Suppressor macrophage treated with lipopolysaccharide for 4 hours (primary cell): Measurements from ENCODE around the gene RASGEF1C.
A peak's percentile ranks its signal among the peaks of the same experiment; 100 is the strongest.

ENCODE experiments used
- DNase-seq: peaks from one replicate; pipeline ENCODE4 v3.0.0-alpha.2; 2020

The RASGEF1C gene

DNA sequence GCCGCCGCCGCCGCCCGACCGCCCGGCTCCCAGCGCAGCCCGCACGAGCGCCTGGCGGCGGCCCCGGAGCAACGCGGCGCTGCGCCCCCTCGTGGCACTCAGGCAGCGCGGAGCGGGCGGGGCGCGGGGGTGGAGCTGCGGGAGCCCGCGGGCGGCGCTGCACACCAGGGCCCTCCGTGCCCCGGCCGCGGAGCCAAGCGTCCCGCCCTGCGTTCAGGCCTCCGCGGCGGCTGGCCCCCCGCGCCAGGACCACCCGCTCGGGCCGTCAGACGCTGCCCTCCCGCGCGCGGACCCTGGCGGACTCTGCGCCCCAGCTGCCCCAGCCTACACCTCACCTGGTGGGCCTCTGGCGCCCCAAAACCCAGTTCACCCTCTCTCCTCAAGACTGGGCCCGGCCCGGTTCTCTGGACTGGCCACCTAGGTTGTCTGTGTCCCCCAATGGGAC lies at the start of gene RASGEF1C:
RASGEF1C (minus strand) TSS at position 75 of the 445 bp plus-strand sequence. CDS start 71,159 bp downstream, outside the sequence.
- DNase-seq: peak; percentile 89

DNA sequence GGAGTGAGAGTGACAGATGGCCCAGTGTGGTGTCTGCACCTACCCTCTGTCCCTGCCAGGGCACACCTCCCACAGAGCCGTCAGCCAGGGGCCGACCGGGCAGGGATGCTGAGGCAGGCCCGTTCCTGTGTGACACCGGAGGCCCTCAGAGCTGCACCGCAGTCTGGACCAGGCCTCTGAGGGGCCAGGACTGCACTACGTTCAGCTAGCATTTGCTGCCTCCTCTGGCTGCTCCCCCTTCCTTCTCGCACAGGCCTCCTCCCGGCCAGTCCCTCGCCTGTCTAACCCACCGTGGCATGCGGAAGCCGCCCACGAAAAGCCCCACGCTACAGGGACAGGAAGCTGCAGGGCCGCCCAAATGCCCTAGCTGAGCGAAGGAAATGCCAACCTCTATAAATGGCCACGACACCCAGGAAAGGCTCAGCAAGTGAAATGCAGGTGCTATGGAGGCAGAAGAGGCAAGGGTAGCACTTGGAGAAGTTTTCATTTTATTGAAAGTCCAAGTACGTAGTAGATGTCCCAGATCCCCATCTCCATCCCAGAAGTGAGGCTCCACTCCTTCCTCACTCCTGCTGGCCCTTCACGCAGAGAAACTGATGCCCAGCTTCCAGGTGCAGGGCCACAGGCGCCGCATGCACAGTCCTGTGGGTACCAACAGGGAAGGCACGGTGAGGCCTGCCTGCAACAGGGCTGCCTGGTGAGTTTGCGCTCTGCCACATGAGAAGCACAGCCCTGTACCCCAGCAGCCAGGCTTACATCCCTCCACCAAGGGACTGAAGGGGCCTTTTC lies 44.2 kb upstream of the RASGEF1C start:
- DNase-seq: no peak

DNA sequence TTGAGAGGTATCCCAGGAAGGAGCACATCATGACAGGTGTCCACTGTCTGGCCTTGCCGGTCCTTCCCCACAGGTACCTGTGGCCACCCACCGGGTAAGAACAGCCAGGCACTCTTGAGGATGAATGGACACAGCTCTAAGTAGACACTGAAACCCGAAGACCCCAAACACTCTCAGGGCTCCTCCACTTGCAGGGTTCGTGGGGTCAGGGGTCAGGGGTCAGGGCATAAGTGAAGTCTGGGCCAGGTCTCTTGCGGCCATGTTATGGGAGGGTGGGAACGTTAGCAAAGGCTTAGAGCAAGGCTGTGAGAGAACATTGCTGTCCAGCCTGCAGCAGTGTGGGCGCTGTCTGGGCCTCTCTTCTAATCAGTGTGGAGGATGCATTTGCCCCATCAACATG lies 42.9 kb upstream of the RASGEF1C start:
- DNase-seq: no peak

GRCh38 chr5:180251141-180251540 lies 42.1 kb upstream of the RASGEF1C start:
- DNase-seq: no peak

- no peak for DNase-seq
Observed at GRCh38 chr5:180250329-180250728, 41.3 kb upstream of the RASGEF1C start.

DNA sequence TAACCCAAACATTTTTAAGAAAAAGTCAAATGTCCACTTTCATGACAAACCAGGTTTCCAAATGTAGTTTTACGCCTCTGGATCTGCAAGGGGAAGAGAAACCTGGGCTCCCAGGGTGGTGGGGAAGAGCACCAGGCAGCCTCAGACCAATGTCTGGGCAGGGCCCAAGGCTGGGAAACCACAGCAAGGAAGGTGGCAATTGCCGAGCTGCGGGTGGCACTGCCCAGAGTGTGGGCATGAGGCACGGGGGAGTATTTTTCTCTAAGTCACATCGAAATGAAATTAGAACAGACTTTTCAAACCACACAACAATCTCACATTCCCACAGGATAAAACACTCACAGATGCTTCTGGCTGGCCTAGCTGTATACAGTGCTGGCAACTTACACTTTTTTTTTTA lies 32.6 kb upstream of the RASGEF1C start:
- DNase-seq: no peak

DNA sequence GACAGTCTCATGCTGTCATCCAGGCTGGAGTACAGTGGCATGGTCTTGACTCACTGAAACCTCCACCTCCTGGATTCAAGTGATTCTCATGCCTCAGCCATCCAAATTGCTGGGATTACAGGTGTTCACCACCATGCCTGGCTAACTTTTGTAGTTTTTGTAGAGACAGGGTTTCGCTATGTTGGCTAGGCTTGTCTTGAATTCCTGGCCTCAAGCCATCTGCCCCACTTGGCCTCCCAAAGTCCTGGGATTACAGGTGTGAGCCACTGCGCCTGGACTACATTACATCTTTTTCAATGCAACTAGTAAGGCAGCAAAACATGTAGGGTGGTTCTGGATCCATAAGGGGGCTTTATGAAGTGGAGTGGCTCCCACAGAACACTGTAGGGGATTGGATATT lies 29.6 kb upstream of the RASGEF1C start:
- DNase-seq: no peak

- no peak for DNase-seq
Observed at GRCh38 chr5:180235846-180236245, 26.8 kb upstream of the RASGEF1C start.

DNA sequence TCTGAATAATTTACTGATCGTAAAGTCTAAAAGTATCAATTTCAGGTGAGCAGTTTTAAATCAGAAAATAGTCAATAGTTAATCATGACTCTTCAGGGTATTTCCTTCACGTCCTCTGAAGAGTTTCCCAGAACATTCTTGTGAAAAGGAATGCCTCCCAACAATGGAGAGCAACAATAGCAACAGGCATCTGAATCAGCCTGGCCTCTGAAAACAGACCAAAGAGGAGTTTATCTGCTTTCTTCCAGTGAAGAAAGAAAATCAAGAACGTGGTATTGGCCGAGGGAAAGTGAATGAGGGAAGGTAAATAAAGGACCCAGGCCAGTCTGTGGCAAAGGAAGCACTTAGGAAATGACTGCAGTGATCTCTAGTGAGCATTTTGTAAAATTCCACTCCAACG lies 26.1 kb upstream of the RASGEF1C start:
- no peak for DNase-seq

GRCh38 chr5:180234271-180234670 lies 25.3 kb upstream of the RASGEF1C start:
- no peak for DNase-seq

GRCh38 chr5:180233729-180234128 lies 24.7 kb upstream of the RASGEF1C start:
- DNase-seq: no peak

DNA sequence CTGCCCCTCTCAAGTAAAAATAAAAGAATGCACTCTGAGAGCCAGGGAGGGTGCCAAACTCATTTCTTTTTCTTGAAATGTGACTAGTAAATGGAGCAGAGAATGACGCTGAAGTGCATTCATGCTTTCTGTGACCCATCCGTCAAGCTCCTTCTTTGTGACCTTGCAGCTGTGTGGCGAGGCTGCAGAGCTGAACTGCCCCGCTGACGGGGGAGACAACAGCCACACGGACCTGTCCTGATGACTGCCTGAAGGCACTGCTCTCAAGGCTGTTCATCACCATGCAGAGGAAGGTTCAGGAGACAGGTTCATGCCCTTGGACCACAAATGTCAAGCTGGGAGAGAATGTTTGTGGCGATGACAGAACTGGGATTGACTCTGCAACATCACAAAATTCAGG lies 21.0 kb upstream of the RASGEF1C start:
- no peak for DNase-seq

GRCh38 chr5:180222056-180222455 lies 13.0 kb upstream of the RASGEF1C start:
- no peak for DNase-seq

DNA sequence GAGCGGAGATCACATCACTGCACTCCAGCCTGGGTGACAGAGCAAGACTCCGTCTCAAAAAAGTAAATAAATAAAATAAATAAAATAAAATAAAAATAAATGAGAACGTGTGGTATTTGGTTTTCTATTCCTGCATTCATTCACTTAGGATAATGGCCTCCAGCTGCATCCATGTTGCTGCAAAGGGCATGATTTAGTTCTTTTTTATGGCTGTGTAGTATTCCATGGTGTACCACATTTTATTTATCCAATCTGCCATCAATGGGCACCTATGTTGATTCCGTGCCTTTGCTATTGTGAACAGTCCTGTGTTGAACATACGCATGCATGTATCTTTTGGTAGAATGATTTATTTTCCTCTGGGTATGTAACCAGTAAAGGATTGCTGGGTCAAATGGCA lies 8.8 kb upstream of the RASGEF1C start:
- no peak for DNase-seq

DNA sequence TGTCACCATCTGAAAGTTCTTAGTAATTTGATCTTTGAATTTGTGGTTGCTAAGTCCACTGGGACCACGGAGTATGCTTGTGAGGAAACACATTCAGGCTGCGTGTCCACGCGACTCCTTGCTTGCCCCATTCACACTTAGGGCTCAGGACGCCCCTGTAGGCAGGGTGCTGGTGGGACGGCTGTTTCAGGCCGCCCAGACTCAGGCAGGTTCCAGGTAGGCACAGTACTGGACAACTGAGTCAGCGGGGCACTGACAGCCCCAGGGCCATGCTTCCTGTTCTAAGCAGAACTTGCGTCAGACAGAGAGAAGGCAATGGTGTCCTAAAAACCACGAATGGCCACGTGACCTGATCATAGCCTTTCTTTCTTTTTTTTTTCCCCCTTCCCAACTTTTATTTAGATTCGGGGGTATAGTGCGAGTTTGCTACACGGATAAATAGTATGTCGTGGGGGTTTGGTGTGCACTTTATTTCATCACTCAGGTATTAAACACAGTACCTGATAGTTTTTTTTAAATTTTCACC lies 7.7 kb upstream of the RASGEF1C start:
- no peak for DNase-seq

DNA sequence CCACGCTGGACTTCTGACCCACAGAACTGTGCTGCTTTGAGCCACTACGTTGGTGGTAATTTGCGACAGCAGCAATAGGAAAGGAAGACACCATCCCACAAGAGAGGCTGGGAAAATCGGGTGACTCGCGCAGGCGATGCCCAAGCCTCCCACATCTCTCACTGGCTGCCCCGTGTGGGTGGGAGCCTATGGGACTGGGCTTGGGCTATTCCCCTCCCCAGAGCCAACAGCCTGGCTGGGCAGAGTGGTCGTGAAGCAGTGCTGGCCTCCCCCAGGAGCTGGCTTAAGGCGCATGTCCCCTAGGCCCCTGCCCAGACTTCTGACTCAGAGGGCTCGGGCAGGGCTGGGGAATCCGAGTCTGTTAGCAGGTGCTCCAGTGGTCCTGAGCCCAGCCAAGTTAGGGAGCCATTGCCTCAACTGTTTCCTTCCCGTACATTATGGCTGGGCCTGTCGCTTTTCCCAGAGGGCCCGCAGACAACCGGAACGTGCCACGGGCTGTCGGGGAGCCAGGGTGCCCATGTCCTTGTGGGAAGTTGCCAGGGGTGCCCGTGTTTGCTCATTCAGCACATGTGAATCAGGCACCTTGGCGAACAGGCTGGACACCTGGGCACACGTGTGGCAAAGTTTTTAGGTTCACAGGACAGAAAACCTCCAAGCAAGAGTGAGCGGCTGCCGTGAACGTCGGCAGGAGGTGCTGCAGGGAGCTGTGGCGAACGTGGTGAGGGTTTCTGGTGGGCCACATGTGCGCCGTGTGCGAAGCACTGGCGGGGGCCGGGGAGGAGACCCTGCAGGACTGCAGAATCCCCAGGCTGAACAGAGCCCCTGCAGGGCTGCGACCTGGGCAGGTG lies 7.0 kb upstream of the RASGEF1C start:
- peak; percentile 16 for DNase-seq

DNA sequence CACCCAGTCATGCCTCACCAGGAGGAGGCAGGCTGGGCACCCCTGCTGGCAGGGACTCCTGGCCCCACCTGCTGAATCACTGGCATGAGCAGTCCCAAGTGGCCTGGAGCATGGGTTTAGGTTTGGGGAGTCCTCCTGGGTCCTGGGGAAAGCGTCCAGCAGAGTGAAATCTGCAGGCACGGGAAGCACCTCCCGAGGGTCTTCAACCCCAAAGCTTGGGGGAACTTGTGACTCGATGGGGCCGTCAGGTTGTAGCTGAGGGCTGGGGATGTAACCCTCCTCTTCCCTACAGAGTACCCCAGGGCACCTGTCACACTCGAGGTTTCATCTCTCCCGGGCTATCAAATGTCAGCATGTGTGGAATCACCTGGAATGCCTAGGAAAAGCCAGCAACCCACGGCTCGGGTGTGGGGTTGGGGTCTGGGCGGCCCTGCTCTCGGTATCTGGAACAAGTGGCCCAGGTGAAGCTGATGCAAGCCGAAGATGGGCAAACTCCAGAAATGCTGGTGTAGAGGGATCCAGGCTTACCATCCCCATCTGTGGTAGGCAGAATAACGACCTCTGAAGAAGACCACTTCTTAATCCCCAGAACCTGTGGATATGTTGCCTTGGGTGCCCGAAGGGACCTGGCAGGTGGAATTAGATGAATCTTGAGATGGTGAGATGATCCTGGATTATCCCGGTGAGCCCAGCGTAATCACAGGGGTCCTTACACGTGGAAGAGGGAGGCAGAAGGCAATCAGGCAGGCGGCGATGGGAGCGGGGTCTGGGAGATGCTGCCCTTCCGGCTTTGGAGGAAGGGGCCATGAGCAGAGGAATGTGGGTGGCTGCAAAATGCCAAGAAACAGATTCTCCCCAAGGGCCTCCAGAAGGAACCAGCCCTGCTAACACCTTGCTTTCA lies 6.1 kb upstream of the RASGEF1C start:
- DNase-seq: no peak

DNA sequence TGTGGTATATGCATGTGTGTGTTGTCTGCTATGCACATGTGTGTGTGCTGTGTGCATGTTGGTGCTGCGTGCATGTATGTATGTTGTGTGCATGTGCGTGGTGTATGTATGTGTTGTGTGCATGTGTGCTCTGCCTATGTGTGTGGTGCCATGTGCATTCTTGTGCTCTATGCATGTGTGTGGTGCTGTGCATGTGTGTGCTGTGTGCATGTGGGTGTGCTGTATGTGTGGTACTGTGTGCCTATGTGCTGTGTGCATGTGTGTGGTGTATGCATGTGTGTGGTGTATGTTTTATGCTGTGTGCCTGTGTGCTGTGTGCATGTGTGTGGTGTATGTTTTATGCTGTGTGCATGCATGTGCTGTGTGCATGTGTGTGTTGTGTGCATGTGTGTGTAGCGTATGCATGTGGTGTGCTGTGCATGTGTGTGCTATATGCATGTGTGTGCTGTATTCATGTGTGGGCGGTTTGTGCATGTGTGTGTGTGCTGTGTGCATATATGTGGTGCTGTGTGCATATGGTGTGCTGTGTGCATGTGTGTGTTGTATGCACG lies 4.7 kb upstream of the RASGEF1C start:
- DNase-seq: no peak

DNA sequence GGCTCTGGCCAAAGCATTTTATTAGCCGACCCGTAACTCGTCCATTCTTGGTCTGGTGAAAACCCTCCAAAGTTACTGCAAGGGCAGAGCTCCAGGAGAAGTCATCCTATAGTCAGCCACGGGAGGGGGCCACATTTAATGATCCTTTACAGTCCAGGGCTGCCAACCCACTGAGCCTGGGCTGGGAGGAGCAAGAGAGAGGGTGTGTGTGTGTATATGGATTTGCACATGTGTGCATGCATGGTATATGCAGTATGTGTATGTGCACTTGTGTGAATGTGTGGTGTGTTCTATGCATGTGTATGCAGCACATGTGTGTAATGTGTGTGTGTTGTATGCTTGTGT lies 4.2 kb upstream of the RASGEF1C start:
- no peak for DNase-seq

- DNase-seq: no peak
Observed at GRCh38 chr5:180212363-180213255, 3.6 kb upstream of the RASGEF1C start.

DNA sequence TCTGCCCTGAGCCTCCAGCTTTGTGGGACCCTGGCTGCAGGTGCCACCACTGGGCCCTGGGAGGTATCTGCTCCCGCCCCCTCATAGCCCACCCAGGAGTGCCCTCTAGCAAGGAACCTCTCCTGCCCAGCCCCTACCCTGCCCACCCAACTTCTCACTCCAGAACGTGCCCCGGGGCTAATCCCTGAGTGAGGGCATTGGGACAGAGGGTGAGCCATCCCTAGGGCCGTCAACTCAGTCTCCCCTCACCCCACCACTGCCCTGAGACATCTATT lies 2.7 kb upstream of the RASGEF1C start:
- DNase-seq: no peak
